ENCODE results near the gene KRCC1.
A peak's percentile ranks its signal among the peaks of the same experiment; 100 is the strongest.

The KRCC1 gene

DNA sequence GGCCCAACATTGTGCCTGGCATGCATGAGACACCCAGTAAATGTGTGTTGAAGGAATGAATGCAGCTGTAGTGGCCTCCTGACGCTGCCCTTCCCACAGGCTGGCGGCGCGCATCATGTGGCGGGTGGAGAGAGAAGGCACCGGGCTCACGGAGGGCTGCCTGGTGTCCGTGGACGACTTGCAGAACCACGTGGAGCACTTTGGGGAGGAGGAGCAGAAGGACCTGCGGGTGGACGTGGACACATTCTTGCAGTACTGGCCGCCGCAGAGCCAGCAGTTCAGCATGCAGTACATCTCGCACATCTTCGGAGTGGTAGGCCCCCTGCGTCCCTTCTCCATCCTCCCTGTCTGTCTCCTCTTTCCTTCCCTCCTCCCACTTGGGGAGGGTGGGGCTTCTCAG, 32.2 kb upstream of the KRCC1 start:
- H3K79me2 ChIP-seq (ENCODE audit: control insufficient read depth, insufficient read depth, low read length, poor library complexity), result peaks cover 2% of the 10 kb centered on the region
- H3K79me1 ChIP-seq (ENCODE audit: low read length), result peaks cover 5% of the 10 kb centered on the region
- WGBS (ENCODE audit: extremely low coverage, insufficient coverage, insufficient read length), result no CpG with 5 or more reads among the region's 17 CpGs
- H2AFZ ChIP-seq (ENCODE audit: insufficient read depth, low read length, poor library complexity), result no peak overlapping the region
- no peak overlapping the region for H4K12ac ChIP-seq (ENCODE audit: low read depth, low read length)
- no peak overlapping the region for H2BK120ac ChIP-seq (ENCODE audit: insufficient read depth, low read length, poor library complexity)
- no peak overlapping the region for H3K23ac ChIP-seq (ENCODE audit: low read length)
- DNase-seq, result no peak
- no peak overlapping the region for H3K4ac ChIP-seq (ENCODE audit: low read depth, low read length)
- no peak overlapping the region for H4K8ac ChIP-seq (ENCODE audit: low read depth, low read length)
- no peak overlapping the region for H3K27ac ChIP-seq (ENCODE audit: low read depth, low read length)
- no peak overlapping the region for H3K9ac ChIP-seq (ENCODE audit: low read length)
- no peaks in the 10 kb centered on the region for H3K36me3 ChIP-seq (ENCODE audit: control insufficient read depth in 1 of 2, insufficient read depth in 2 of 2, low read length in 2 of 2)
- H3K4me2 ChIP-seq (ENCODE audit: low read length), result no peak overlapping the region
- H3K4me3 ChIP-seq (ENCODE audit: low read depth, low read length), result no peak overlapping the region
- peaks cover 3 to 8% of the 10 kb centered on the region in 2 experiments for H3K4me1 ChIP-seq (ENCODE audit: control insufficient read depth in 1 of 2, insufficient read depth in 2 of 2, low read length in 2 of 2)
- no peaks in the 10 kb centered on the region for H3K27me3 ChIP-seq (ENCODE audit: insufficient read depth, low read length)
- peak overlapping the region; percentile 1 for H2BK5ac ChIP-seq (ENCODE audit: low read depth, low read length, poor library complexity)
- H3K14ac ChIP-seq (ENCODE audit: low read length), result no peak overlapping the region
- H2BK12ac ChIP-seq (ENCODE audit: low read length), result peak overlapping the region; percentile 37
- peak overlapping the region; percentile 60 for H2AK5ac ChIP-seq (ENCODE audit: low read length)
- peak overlapping the region; percentile 41 for H3K18ac ChIP-seq (ENCODE audit: low read length)
- no peak overlapping the region for H4K91ac ChIP-seq (ENCODE audit: low read depth, low read length)
- H3K9me3 ChIP-seq (ENCODE audit: insufficient read depth, low read depth, low read length), result no peaks in the 10 kb centered on the region

DNA sequence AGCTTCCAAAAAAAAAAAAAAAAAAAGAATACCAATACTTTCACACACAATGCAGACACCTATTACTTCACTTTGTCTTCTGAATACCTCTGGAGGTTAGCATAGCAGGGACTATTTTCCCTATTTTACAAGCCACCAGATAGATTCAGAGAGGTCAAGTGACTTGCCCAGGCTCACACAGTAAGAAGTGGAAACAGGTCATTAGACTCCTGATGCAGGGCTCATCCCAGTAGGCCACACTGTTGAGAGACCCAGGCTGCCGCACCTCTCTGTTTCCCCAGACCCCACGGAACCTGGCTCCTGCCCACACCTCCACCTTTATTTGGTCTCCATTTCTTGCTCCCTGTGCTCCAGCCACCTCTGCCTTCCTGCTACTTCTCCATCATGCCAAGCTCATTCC, 31.5 kb upstream of the KRCC1 start:
- no peaks in the 10 kb centered on the region for H3K36me3 ChIP-seq (ENCODE audit: control insufficient read depth in 1 of 2, insufficient read depth in 2 of 2, low read length in 2 of 2)
- WGBS (ENCODE audit: extremely low coverage, insufficient coverage, insufficient read length), result no CpG with 5 or more reads among the region's 2 CpGs

DNA sequence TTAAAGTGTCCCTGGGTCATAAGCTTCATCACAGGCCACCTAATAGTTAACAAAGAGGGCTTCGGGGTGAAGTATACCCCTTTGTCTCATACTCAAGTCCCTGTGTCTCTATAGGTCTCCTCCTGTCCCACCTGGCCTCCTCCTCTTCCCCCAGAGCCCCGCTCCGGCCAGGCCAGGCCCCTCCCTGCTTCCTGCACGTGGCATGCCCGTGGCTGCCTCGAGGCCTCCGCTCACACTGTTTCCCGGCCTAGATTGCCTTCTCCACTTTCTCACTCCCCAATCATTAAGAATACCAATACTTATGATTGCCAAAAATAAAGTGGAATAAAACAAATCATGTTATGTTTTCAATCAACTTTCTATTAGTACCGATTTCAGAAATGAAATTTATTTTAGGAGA, 30.8 kb upstream of the KRCC1 start:
- no peaks in the 10 kb centered on the region for H3K9me3 ChIP-seq (ENCODE audit: insufficient read depth, low read depth, low read length)
- peaks cover 2% of the 10 kb centered on the region for H3K79me2 ChIP-seq (ENCODE audit: control insufficient read depth, insufficient read depth, low read length, poor library complexity)
- H3K4me1 ChIP-seq (ENCODE audit: control insufficient read depth in 1 of 2, insufficient read depth in 2 of 2, low read length in 2 of 2), result peaks cover 7 to 11% of the 10 kb centered on the region in 2 experiments
- H2BK12ac ChIP-seq (ENCODE audit: low read length), result no peak overlapping the region
- no peak overlapping the region for H3K4me2 ChIP-seq (ENCODE audit: low read length)
- H2BK120ac ChIP-seq (ENCODE audit: insufficient read depth, low read length, poor library complexity), result no peak overlapping the region
- no peak overlapping the region for H3K27ac ChIP-seq (ENCODE audit: low read depth, low read length)
- H3K27me3 ChIP-seq (ENCODE audit: insufficient read depth, low read length), result no peaks in the 10 kb centered on the region
- H2BK5ac ChIP-seq (ENCODE audit: low read depth, low read length, poor library complexity), result no peak overlapping the region
- H3K18ac ChIP-seq (ENCODE audit: low read length), result no peak overlapping the region
- no peaks in the 10 kb centered on the region for H3K36me3 ChIP-seq (ENCODE audit: control insufficient read depth in 1 of 2, insufficient read depth in 2 of 2, low read length in 2 of 2)
- H4K12ac ChIP-seq (ENCODE audit: low read depth, low read length), result no peak overlapping the region
- no peak overlapping the region for H3K4me3 ChIP-seq (ENCODE audit: low read depth, low read length)
- WGBS (ENCODE audit: extremely low coverage, insufficient coverage, insufficient read length), result no CpG with 5 or more reads among the region's 9 CpGs
- H4K8ac ChIP-seq (ENCODE audit: low read depth, low read length), result no peak overlapping the region
- H2AFZ ChIP-seq (ENCODE audit: insufficient read depth, low read length, poor library complexity), result no peak overlapping the region
- peak overlapping the region; percentile 36 for H4K91ac ChIP-seq (ENCODE audit: low read depth, low read length)
- peaks cover 5% of the 10 kb centered on the region for H3K79me1 ChIP-seq (ENCODE audit: low read length)
- H3K23ac ChIP-seq (ENCODE audit: low read length), result no peak overlapping the region
- no peak overlapping the region for H3K14ac ChIP-seq (ENCODE audit: low read length)
- H3K4ac ChIP-seq (ENCODE audit: low read depth, low read length), result no peak overlapping the region
- H3K9ac ChIP-seq (ENCODE audit: low read length), result no peak overlapping the region
- no peak overlapping the region for H2AK5ac ChIP-seq (ENCODE audit: low read length)
- DNase-seq, result no peak

More for the DNA sequence above, 31.5 kb upstream of the KRCC1 start:
- H3K9me3 ChIP-seq (ENCODE audit: insufficient read depth, low read depth, low read length), result no peaks in the 10 kb centered on the region
- H4K8ac ChIP-seq (ENCODE audit: low read depth, low read length), result no peak overlapping the region
- no peak overlapping the region for H3K14ac ChIP-seq (ENCODE audit: low read length)
- no peak overlapping the region for H3K23ac ChIP-seq (ENCODE audit: low read length)
- H3K27ac ChIP-seq (ENCODE audit: low read depth, low read length), result no peak overlapping the region
- H3K27me3 ChIP-seq (ENCODE audit: insufficient read depth, low read length), result no peaks in the 10 kb centered on the region
- no peak overlapping the region for H3K4me3 ChIP-seq (ENCODE audit: low read depth, low read length)
- H3K4me2 ChIP-seq (ENCODE audit: low read length), result no peak overlapping the region
- H2BK120ac ChIP-seq (ENCODE audit: insufficient read depth, low read length, poor library complexity), result no peak overlapping the region
- H2BK12ac ChIP-seq (ENCODE audit: low read length), result peak overlapping the region; percentile 76
- no peak overlapping the region for H2BK5ac ChIP-seq (ENCODE audit: low read depth, low read length, poor library complexity)
- no peak for DNase-seq
- peaks cover 2% of the 10 kb centered on the region for H3K79me2 ChIP-seq (ENCODE audit: control insufficient read depth, insufficient read depth, low read length, poor library complexity)
- peak overlapping the region; percentile 9 for H2AK5ac ChIP-seq (ENCODE audit: low read length)
- H3K4ac ChIP-seq (ENCODE audit: low read depth, low read length), result no peak overlapping the region
- no peak overlapping the region for H4K91ac ChIP-seq (ENCODE audit: low read depth, low read length)
- H3K18ac ChIP-seq (ENCODE audit: low read length), result no peak overlapping the region
- H3K79me1 ChIP-seq (ENCODE audit: low read length), result peaks cover 5% of the 10 kb centered on the region
- H4K12ac ChIP-seq (ENCODE audit: low read depth, low read length), result no peak overlapping the region
- no peak overlapping the region for H3K9ac ChIP-seq (ENCODE audit: low read length)
- no peak overlapping the region for H2AFZ ChIP-seq (ENCODE audit: insufficient read depth, low read length, poor library complexity)
- H3K4me1 ChIP-seq (ENCODE audit: control insufficient read depth in 1 of 2, insufficient read depth in 2 of 2, low read length in 2 of 2), result peaks cover 3 to 8% of the 10 kb centered on the region in 2 experiments

DNA sequence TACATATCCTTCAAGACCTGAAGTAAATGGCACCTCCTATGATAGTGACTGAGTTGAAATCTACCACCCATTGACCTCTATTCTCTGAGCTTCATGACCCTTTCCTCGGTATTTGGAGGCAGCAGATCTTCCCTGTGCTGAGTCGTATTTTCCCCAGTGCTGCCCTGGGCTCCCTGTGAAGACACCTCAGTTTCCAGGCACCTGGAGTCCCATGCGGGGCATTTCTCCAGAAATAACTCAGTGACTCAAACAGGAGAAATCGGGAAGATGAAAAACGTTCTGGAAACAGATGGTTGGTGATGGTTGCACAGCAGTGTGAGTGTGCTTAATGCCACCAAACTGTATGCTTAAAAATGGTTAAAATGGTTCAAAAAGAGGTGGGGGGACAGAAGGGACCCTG, 30.0 kb upstream of the KRCC1 start:
- no CpG with 5 or more reads among the region's 5 CpGs for WGBS (ENCODE audit: extremely low coverage, insufficient coverage, insufficient read length)

More for the DNA sequence above, 30.0 kb upstream of the KRCC1 start:
- H3K79me1 ChIP-seq (ENCODE audit: low read length), result peaks cover 5% of the 10 kb centered on the region
- H3K14ac ChIP-seq (ENCODE audit: low read length), result no peak overlapping the region
- H2BK120ac ChIP-seq (ENCODE audit: insufficient read depth, low read length, poor library complexity), result no peak overlapping the region
- no peaks in the 10 kb centered on the region for H3K27me3 ChIP-seq (ENCODE audit: insufficient read depth, low read length)
- H3K4me1 ChIP-seq (ENCODE audit: control insufficient read depth in 1 of 2, insufficient read depth in 2 of 2, low read length in 2 of 2), result peaks cover 7 to 8% of the 10 kb centered on the region in 2 experiments
- no peak overlapping the region for H3K27ac ChIP-seq (ENCODE audit: low read depth, low read length)
- no peak overlapping the region for H2AK5ac ChIP-seq (ENCODE audit: low read length)
- no peak overlapping the region for H4K91ac ChIP-seq (ENCODE audit: low read depth, low read length)
- H3K23ac ChIP-seq (ENCODE audit: low read length), result no peak overlapping the region
- no peak overlapping the region for H3K9ac ChIP-seq (ENCODE audit: low read length)
- H2AFZ ChIP-seq (ENCODE audit: insufficient read depth, low read length, poor library complexity), result no peak overlapping the region
- no peak overlapping the region for H2BK12ac ChIP-seq (ENCODE audit: low read length)
- DNase-seq, result no peak
- no peak overlapping the region for H3K4me2 ChIP-seq (ENCODE audit: low read length)
- H3K36me3 ChIP-seq (ENCODE audit: control insufficient read depth in 1 of 2, insufficient read depth in 2 of 2, low read length in 2 of 2), result no peaks in the 10 kb centered on the region
- H4K12ac ChIP-seq (ENCODE audit: low read depth, low read length), result no peak overlapping the region
- H2BK5ac ChIP-seq (ENCODE audit: low read depth, low read length, poor library complexity), result no peak overlapping the region
- peaks cover 2% of the 10 kb centered on the region for H3K79me2 ChIP-seq (ENCODE audit: control insufficient read depth, insufficient read depth, low read length, poor library complexity)
- no peak overlapping the region for H3K4ac ChIP-seq (ENCODE audit: low read depth, low read length)
- no peak overlapping the region for H3K4me3 ChIP-seq (ENCODE audit: low read depth, low read length)
- H4K8ac ChIP-seq (ENCODE audit: low read depth, low read length), result no peak overlapping the region
- no peaks in the 10 kb centered on the region for H3K9me3 ChIP-seq (ENCODE audit: insufficient read depth, low read depth, low read length)
- no peak overlapping the region for H3K18ac ChIP-seq (ENCODE audit: low read length)

Data from trophoblast cell (in vitro differentiated cells and primary cell).